HepG2 (cell line): Measurements from ENCODE around the gene NPHP3. TPM values are rescaled to one million over a fixed set of nuclear protein-coding genes. Genes with fewer than 3 reads are reported as not detected.

Source experiments
- ARNT2 ChIP-seq: sonication (generic); formaldehyde crosslinking; IDR thresholded peaks from 2 replicates; pipeline ENCODE4 v1.8.0; 2022; ENCODE audit warnings: mild to moderate bottlenecking, low read depth, missing genetic modification reagents, moderate library complexity
- BORCS8-MEF2B ChIP-seq: sonication (generic); formaldehyde crosslinking; IDR thresholded peaks from 2 replicates; pipeline ENCODE4 v1.8.0; 2022; ENCODE audit warnings: mild to moderate bottlenecking, missing genetic modification reagents
- GLI4 ChIP-seq: sonication (generic); formaldehyde crosslinking; IDR thresholded peaks from 2 replicates; pipeline ENCODE4 v1.5.1; 2020; ENCODE audit warnings: missing genetic modification reagents, mild to moderate bottlenecking, moderate library complexity, borderline replicate concordance
- HNRNPL ChIP-seq: fragments of 200-400 bp; formaldehyde crosslinking; IDR thresholded peaks from 2 replicates; pipeline ENCODE4 v1.6.1; 2017; ENCODE audit warnings: mild to moderate bottlenecking, low read depth, low read length
- IKZF4 ChIP-seq: sonication (generic); formaldehyde crosslinking; IDR thresholded peaks from 2 replicates; pipeline ENCODE4 v1.5.1; 2020; ENCODE audit warnings: borderline replicate concordance, mild to moderate bottlenecking, low read depth, missing genetic modification reagents; ENCODE audit errors: not compliant biosample characterization
- MYC ChIP-seq: sonication (generic); formaldehyde crosslinking; IDR thresholded peaks from 2 replicates; pipeline ENCODE4 v1.9.0; 2021; ENCODE audit warnings: missing genetic modification reagents, borderline replicate concordance
- SALL1 ChIP-seq: sonication (generic); formaldehyde crosslinking; IDR thresholded peaks from 2 replicates; pipeline ENCODE4 v1.8.0; 2022; ENCODE audit warnings: mild to moderate bottlenecking, missing genetic modification reagents
- TCF7 ChIP-seq: sonication (generic); IDR thresholded peaks from 2 replicates; pipeline ENCODE4 v1.6.1; 2016; ENCODE audit warnings: antibody characterized with exemption, low read depth
- ZMYM3 ChIP-seq: sonication (generic); formaldehyde crosslinking; IDR thresholded peaks from 2 replicates; pipeline ENCODE4 v1.5.1; 2020; ENCODE audit warnings: mild to moderate bottlenecking, missing genetic modification reagents
- ZNF256 ChIP-seq: sonication (generic); formaldehyde crosslinking; conservative IDR thresholded peaks from 2 replicates; pipeline ENCODE4 v1.4.0; 2020; ENCODE audit warnings: missing genetic modification reagents
- ZNF335 ChIP-seq: sonication (generic); formaldehyde crosslinking; IDR thresholded peaks from 2 replicates; pipeline ENCODE4 v1.4.0; 2020; ENCODE audit warnings: missing genetic modification reagents
- ZNF33B ChIP-seq: sonication (generic); formaldehyde crosslinking; IDR thresholded peaks from 2 replicates; pipeline ENCODE4 v1.5.1; 2020; ENCODE audit warnings: mild to moderate bottlenecking, missing genetic modification reagents
- polyA plus RNA-seq, 8 experiments: library from polyadenylated mRNA; depleted of rRNA in 3 of 8; stranded (reverse) in 7 of 8; unstranded in 1 of 8; fragments of >200 nt; fragmentation: Illumina TruSeq in 4 of 8; extraction: Trizol in 4 of 8; gene quantifications; 2 replicates each; pipeline versions ENCODE4 v1.2.1 to v1.2.3, GENCODE V29; 2011 to 2016; ENCODE audit warnings: low read depth in 4 of 8, missing spikeins in 1 of 8, mixed read lengths in 1 of 8; ENCODE audit not compliant: insufficient read depth in 1 of 8
- total RNA-seq, 5 experiments: library from RNA; depleted of rRNA; stranded (reverse); fragments of >200 nt; fragmentation: Illumina TruSeq; extraction: Trizol; gene quantifications; 2 replicates each; pipeline ENCODE4 v1.2.3, GENCODE V29; 2016; ENCODE audit warnings: low read depth in 1 of 5
- TF ChIP-seq, protein P1 (sequence below): sonication (generic); formaldehyde crosslinking; IDR thresholded peaks from 2 replicates; pipeline ENCODE4 v1.4.0; 2020; ENCODE audit warnings: missing genetic modification reagents
- TF ChIP-seq, protein P2 (sequence below): sonication (generic); formaldehyde crosslinking; IDR thresholded peaks from 2 replicates; pipeline ENCODE4 v1.8.0; 2023; ENCODE audit warnings: mild to moderate bottlenecking, missing genetic modification reagents
- TF ChIP-seq, protein P3 (sequence below): IDR thresholded peaks from 2 replicates; pipeline ENCODE4 v1.6.1; 2016
- TF ChIP-seq, protein P4 (sequence below): sonication (generic); formaldehyde crosslinking; IDR thresholded peaks from 2 replicates; pipeline ENCODE4 v1.5.0; 2020; ENCODE audit warnings: mild to moderate bottlenecking, missing genetic modification reagents
- TF ChIP-seq, protein P5 (sequence below): sonication (generic); formaldehyde crosslinking; IDR thresholded peaks from 2 replicates; pipeline ENCODE4 v1.4.0; 2020; ENCODE audit warnings: missing genetic modification reagents, borderline replicate concordance

The NPHP3 gene
- total and polyA plus RNA-seq, 2 of the 13 experiments (the other 11 are each of a cell fraction or from before 2014, with no cell fraction given) = 11.0 to 20.2 TPM

DNA sequence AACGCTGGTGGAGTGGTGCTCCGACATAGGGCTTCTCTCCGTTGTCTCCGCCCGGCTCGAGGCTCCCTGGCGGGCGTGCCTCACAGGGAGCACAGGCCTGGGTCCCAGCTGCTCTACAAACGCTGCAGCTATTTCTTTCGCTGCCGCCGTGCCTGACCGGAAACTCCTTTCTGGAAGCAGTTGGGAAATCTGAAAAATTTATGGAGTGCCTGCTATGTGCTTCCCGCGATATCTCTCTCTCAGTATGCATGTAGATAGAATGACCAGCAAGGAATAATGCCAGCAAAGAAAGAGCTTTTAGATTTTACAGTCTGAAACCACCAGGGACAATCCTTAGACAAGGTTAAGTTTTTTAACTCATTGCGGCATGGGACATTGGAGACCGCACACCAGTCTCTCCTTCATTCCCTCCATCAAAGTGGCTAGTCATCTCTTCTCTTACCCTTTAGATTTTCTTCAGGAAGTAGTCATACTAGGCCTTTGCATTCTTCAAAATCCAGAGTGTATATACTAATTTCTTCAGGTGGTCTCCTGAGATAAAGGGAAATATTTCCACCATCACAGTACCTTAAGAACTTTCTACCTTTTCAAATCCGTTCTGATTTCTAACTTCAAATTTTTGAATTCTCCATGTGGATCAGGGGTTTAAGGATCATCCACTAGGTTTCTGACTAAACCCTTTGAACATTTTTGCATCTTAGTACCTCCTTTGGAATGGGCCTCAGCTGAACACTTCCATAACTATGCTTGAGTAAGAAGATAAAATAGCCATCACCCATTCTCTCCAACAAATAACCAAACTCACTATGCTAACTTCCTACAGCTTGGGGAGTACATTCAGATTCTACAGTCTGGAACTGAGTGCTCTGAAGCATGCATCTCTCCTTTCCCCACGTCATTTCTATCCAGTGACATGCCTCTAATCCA, 1.1 kb upstream of the NPHP3 start (continued):
- TF ChIP-seq, protein P1, sequence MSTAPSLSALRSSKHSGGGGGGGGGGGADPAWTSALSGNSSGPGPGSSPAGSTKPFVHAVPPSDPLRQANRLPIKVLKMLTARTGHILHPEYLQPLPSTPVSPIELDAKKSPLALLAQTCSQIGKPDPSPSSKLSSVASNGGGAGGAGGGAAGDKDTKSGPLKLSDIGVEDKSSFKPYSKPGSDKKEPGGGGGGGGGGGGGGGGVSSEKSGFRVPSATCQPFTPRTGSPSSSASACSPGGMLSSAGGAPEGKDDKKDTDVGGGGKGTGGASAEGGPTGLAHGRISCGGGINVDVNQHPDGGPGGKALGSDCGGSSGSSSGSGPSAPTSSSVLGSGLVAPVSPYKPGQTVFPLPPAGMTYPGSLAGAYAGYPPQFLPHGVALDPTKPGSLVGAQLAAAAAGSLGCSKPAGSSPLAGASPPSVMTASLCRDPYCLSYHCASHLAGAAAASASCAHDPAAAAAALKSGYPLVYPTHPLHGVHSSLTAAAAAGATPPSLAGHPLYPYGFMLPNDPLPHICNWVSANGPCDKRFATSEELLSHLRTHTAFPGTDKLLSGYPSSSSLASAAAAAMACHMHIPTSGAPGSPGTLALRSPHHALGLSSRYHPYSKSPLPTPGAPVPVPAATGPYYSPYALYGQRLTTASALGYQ = no peak
- no peak; the same call in 1 of the 2 replicates for TF ChIP-seq MYC
- TF ChIP-seq, protein P2, sequence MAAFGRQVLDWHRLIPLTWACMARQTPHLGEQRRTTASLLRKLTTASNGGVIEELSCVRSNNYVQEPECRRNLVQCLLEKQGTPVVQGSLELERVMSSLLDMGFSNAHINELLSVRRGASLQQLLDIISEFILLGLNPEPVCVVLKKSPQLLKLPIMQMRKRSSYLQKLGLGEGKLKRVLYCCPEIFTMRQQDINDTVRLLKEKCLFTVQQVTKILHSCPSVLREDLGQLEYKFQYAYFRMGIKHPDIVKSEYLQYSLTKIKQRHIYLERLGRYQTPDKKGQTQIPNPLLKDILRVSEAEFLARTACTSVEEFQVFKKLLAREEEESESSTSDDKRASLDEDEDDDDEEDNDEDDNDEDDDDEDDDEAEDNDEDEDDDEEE (CRISPR knock-in tag) = no peak
- no peak for TF ChIP-seq GLI4 (CRISPR knock-in tag)
- TF ChIP-seq BORCS8-MEF2B = 0 out of 2 replicates have a peak, but pooled peaks have one; percentile 39
- TF ChIP-seq ARNT2 (CRISPR knock-in tag) = no peak
- TF ChIP-seq, protein P3, sequence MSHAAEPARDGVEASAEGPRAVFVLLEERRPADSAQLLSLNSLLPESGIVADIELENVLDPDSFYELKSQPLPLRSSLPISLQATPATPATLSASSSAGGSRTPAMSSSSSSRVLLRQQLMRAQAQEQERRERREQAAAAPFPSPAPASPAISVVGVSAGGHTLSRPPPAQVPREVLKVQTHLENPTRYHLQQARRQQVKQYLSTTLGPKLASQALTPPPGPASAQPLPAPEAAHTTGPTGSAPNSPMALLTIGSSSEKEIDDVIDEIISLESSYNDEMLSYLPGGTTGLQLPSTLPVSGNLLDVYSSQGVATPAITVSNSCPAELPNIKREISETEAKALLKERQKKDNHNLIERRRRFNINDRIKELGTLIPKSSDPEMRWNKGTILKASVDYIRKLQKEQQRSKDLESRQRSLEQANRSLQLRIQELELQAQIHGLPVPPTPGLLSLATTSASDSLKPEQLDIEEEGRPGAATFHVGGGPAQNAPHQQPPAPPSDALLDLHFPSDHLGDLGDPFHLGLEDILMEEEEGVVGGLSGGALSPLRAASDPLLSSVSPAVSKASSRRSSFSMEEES (CRISPR knock-in tag) = no peak
- TF ChIP-seq, protein P4, sequence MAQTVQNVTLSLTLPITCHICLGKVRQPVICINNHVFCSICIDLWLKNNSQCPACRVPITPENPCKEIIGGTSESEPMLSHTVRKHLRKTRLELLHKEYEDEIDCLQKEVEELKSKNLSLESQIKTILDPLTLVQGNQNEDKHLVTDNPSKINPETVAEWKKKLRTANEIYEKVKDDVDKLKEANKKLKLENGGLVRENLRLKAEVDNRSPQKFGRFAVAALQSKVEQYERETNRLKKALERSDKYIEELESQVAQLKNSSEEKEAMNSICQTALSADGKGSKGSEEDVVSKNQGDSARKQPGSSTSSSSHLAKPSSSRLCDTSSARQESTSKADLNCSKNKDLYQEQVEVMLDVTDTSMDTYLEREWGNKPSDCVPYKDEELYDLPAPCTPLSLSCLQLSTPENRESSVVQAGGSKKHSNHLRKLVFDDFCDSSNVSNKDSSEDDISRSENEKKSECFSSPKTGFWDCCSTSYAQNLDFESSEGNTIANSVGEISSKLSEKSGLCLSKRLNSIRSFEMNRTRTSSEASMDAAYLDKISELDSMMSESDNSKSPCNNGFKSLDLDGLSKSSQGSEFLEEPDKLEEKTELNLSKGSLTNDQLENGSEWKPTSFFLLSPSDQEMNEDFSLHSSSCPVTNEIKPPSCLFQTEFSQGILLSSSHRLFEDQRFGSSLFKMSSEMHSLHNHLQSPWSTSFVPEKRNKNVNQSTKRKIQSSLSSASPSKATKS (CRISPR knock-in tag) = no peak
- TF ChIP-seq TCF7 = no peak
- TF ChIP-seq ZNF335 (CRISPR knock-in tag) = no peak
- peak; percentile 83 for TF ChIP-seq SALL1 (CRISPR knock-in tag)
- no peak for TF ChIP-seq HNRNPL
- no peak for TF ChIP-seq ZNF256 (CRISPR knock-in tag)
- no peak for TF ChIP-seq IKZF4 (CRISPR knock-in tag)
- no peak for TF ChIP-seq ZNF33B (CRISPR knock-in tag)
- no peak for TF ChIP-seq ZMYM3 (CRISPR knock-in tag)
- TF ChIP-seq, protein P5, sequence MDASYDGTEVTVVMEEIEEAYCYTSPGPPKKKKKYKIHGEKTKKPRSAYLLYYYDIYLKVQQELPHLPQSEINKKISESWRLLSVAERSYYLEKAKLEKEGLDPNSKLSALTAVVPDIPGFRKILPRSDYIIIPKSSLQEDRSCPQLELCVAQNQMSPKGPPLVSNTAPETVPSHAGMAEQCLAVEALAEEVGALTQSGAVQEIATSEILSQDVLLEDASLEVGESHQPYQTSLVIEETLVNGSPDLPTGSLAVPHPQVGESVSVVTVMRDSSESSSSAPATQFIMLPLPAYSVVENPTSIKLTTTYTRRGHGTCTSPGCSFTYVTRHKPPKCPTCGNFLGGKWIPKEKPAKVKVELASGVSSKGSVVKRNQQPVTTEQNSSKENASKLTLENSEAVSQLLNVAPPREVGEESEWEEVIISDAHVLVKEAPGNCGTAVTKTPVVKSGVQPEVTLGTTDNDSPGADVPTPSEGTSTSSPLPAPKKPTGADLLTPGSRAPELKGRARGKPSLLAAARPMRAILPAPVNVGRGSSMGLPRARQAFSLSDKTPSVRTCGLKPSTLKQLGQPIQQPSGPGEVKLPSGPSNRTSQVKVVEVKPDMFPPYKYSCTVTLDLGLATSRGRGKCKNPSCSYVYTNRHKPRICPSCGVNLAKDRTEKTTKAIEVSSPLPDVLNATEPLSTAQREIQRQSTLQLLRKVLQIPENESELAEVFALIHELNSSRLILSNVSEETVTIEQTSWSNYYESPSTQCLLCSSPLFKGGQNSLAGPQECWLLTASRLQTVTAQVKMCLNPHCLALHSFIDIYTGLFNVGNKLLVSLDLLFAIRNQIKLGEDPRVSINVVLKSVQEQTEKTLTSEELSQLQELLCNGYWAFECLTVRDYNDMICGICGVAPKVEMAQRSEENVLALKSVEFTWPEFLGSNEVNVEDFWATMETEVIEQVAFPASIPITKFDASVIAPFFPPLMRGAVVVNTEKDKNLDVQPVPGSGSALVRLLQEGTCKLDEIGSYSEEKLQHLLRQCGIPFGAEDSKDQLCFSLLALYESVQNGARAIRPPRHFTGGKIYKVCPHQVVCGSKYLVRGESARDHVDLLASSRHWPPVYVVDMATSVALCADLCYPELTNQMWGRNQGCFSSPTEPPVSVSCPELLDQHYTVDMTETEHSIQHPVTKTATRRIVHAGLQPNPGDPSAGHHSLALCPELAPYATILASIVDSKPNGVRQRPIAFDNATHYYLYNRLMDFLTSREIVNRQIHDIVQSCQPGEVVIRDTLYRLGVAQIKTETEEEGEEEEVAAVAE (CRISPR knock-in tag) = no peak
